HepG2 (cell line): ENCODE measurements around the gene TICAM2.

Experiments used
- BHLHE40 ChIP-seq: IDR thresholded peaks from 2 replicates; pipeline ENCODE4 v1.6.1; 2011; ENCODE audit warnings: low read length, improper control_type of control experiment
- CENPT ChIP-seq: sonication (generic); formaldehyde crosslinking; IDR thresholded peaks from 2 replicates; pipeline ENCODE4 v1.8.0; 2022; ENCODE audit warnings: low read depth, mild to moderate bottlenecking, moderate library complexity, missing genetic modification reagents
- DR1 ChIP-seq: sonication (generic); formaldehyde crosslinking; IDR thresholded peaks from 2 replicates; pipeline ENCODE4 v1.8.0; 2021; ENCODE audit warnings: mild to moderate bottlenecking, missing genetic modification reagents, inconsistent platforms
- ISL2 ChIP-seq: sonication (generic); formaldehyde crosslinking; IDR thresholded peaks from 2 replicates; pipeline ENCODE4 v1.5.0; 2020; ENCODE audit warnings: missing genetic modification reagents
- MAFK ChIP-seq, 2 experiments: IDR thresholded peaks in 1 of 2; conservative IDR thresholded peaks in 1 of 2; 2 replicates each; pipeline ENCODE4 v1.6.1; 2011; ENCODE audit warnings: improper control_type of control experiment in 2 of 2, low read length in 2 of 2
- MXI1 ChIP-seq: IDR thresholded peaks from 3 replicates; pipeline ENCODE4 v1.6.1; 2012; ENCODE audit warnings: low read depth, low read length, inconsistent platforms, borderline replicate concordance
- POLR2AphosphoS2 ChIP-seq: IDR thresholded peaks from 2 replicates; pipeline ENCODE4 v1.6.1; 2011; ENCODE audit warnings: low read depth, low read length, improper control_type of control experiment
- RNF2 ChIP-seq: fragments of 450-650 bp; conservative IDR thresholded peaks from 2 replicates; pipeline ENCODE4 v1.6.1; 2016; ENCODE audit warnings: low read depth
- SALL1 ChIP-seq: sonication (generic); formaldehyde crosslinking; IDR thresholded peaks from 2 replicates; pipeline ENCODE4 v1.8.0; 2022; ENCODE audit warnings: mild to moderate bottlenecking, missing genetic modification reagents
- SOX6 ChIP-seq, 2 experiments: fragments of 450-650 bp in 1 of 2; sonication (generic) in 1 of 2; formaldehyde crosslinking in 1 of 2; IDR thresholded peaks; 2 replicates each; pipeline versions ENCODE4 v1.4.0 to v1.6.1; 2017 to 2020; ENCODE audit warnings: antibody characterized with exemption in 1 of 2, mild to moderate bottlenecking in 1 of 2, missing genetic modification reagents in 1 of 2
- TAF1 ChIP-seq: sonication (generic); formaldehyde crosslinking; IDR thresholded peaks from 2 replicates; pipeline ENCODE4 v1.4.0; 2020; ENCODE audit warnings: missing genetic modification reagents
- TF ChIP-seq, protein P1 (sequence below): sonication (generic); formaldehyde crosslinking; IDR thresholded peaks from 2 replicates; pipeline ENCODE4 v1.5.0; 2020; ENCODE audit warnings: mild to moderate bottlenecking, missing genetic modification reagents, moderate library complexity
- TF ChIP-seq, protein P2 (sequence below): sonication (generic); formaldehyde crosslinking; IDR thresholded peaks from 2 replicates; pipeline ENCODE4 v1.8.1; 2023; ENCODE audit warnings: mild to moderate bottlenecking, inconsistent platforms, moderate library complexity, missing genetic modification reagents, borderline replicate concordance
- TF ChIP-seq, protein P3 (sequence below): sonication (generic); formaldehyde crosslinking; IDR thresholded peaks from 2 replicates; pipeline ENCODE4 v1.4.0; 2020; ENCODE audit warnings: mild to moderate bottlenecking, missing genetic modification reagents

DNA sequence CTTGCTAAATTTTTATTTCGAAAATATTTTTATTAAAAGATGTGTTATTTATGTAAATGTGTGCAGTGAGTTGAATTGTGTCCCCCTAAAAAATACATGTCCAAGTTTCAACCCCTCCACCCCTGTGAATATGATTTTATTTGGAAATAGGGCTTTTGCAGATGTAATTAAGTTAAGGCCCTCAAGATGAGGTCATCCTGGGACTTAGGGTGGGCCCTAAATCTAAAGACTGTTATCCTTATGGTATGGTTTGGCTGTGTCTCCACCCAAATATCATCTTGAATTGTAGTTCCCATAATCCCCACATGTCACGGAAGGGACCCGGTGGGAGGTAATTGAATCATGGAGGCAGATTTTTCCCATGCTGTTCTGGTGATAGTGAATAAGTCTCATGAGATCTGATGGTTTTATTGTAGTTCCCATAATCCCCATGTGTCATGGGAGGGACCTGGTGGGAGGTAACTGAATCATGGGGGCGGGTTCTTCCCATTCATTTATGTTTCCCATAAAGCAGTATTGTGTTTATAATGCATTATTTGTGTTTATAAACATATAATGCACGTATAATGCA lies 25.1 kb upstream of the TICAM2 start:
- TF ChIP-seq CENPT: no peak
- TF ChIP-seq SALL1: no peak
- TF ChIP-seq, protein P1, sequence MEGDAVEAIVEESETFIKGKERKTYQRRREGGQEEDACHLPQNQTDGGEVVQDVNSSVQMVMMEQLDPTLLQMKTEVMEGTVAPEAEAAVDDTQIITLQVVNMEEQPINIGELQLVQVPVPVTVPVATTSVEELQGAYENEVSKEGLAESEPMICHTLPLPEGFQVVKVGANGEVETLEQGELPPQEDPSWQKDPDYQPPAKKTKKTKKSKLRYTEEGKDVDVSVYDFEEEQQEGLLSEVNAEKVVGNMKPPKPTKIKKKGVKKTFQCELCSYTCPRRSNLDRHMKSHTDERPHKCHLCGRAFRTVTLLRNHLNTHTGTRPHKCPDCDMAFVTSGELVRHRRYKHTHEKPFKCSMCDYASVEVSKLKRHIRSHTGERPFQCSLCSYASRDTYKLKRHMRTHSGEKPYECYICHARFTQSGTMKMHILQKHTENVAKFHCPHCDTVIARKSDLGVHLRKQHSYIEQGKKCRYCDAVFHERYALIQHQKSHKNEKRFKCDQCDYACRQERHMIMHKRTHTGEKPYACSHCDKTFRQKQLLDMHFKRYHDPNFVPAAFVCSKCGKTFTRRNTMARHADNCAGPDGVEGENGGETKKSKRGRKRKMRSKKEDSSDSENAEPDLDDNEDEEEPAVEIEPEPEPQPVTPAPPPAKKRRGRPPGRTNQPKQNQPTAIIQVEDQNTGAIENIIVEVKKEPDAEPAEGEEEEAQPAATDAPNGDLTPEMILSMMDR: no peak
- TF ChIP-seq, protein P2, sequence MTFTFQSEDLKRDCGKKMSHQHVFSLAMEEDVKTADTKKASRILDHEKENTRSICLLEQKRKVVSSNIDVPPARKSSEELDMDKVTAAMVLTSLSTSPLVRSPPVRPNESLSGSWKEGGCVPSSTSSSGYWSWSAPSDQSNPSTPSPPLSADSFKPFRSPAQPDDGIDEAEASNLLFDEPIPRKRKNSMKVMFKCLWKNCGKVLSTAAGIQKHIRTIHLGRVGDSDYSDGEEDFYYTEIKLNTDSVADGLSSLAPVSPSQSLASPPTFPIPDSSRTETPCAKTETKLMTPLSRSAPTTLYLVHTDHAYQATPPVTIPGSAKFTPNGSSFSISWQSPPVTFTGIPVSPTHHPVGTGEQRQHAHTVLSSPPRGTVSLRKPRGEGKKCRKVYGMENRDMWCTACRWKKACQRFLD: no peak
- no peak for TF ChIP-seq TAF1 (CRISPR knock-in tag)
- TF ChIP-seq MXI1: no peak
- no peak for TF ChIP-seq SOX6 (IDR thresholded peaks at IDR 0.05)
- no peak for TF ChIP-seq SOX6 (CRISPR knock-in tag; IDR thresholded peaks at IDR 0.05)
- TF ChIP-seq, protein P3, sequence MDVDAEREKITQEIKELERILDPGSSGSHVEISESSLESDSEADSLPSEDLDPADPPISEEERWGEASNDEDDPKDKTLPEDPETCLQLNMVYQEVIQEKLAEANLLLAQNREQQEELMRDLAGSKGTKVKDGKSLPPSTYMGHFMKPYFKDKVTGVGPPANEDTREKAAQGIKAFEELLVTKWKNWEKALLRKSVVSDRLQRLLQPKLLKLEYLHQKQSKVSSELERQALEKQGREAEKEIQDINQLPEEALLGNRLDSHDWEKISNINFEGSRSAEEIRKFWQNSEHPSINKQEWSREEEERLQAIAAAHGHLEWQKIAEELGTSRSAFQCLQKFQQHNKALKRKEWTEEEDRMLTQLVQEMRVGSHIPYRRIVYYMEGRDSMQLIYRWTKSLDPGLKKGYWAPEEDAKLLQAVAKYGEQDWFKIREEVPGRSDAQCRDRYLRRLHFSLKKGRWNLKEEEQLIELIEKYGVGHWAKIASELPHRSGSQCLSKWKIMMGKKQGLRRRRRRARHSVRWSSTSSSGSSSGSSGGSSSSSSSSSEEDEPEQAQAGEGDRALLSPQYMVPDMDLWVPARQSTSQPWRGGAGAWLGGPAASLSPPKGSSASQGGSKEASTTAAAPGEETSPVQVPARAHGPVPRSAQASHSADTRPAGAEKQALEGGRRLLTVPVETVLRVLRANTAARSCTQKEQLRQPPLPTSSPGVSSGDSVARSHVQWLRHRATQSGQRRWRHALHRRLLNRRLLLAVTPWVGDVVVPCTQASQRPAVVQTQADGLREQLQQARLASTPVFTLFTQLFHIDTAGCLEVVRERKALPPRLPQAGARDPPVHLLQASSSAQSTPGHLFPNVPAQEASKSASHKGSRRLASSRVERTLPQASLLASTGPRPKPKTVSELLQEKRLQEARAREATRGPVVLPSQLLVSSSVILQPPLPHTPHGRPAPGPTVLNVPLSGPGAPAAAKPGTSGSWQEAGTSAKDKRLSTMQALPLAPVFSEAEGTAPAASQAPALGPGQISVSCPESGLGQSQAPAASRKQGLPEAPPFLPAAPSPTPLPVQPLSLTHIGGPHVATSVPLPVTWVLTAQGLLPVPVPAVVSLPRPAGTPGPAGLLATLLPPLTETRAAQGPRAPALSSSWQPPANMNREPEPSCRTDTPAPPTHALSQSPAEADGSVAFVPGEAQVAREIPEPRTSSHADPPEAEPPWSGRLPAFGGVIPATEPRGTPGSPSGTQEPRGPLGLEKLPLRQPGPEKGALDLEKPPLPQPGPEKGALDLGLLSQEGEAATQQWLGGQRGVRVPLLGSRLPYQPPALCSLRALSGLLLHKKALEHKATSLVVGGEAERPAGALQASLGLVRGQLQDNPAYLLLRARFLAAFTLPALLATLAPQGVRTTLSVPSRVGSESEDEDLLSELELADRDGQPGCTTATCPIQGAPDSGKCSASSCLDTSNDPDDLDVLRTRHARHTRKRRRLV (CRISPR knock-in tag): no peak
- no peak for TF ChIP-seq MAFK (conservative IDR thresholded peaks at IDR 0.05 in 1 of 2, IDR thresholded peaks at IDR 0.05 in 1 of 2; ENCODE audit: low read length in 2 of 2)
- TF ChIP-seq RNF2: no peak
- no peak for TF ChIP-seq POLR2AphosphoS2
- no peak for TF ChIP-seq ISL2 (CRISPR knock-in tag)
- no peak for TF ChIP-seq DR1
- no peak for TF ChIP-seq BHLHE40
